K562 (cell line): Measurements from ENCODE around the gene NR1H2. TPM values are rescaled to one million over a fixed set of nuclear protein-coding genes. Genes with fewer than 3 reads are reported as not detected.

Experiments
- ATAC-seq: fragments of 200-7000 bp; cut with Tn5 transposase; 3 replicates; pipeline ENCODE4 v1.9.1; 2020; ENCODE audit warnings: moderate library complexity
- BruUV-seq: library from RNA; stranded (reverse); fragments of 400-500 nt; replicated peaks from 2 replicates; lab custom pipeline; 2021; lab: Mats Ljungman, UMichigan
- CTCF ChIA-PET: fragments of 300-600 bp; formaldehyde crosslinking; extraction: SDS; loops from one replicate; lab custom pipeline; 2021; ENCODE audit warnings: low intra/inter-chr PET ratio; lab: Yijun Ruan, JAX
- POLR2A ChIA-PET: fragments of 300-600, 350-650 bp; sonication (Branson Sonifier 250); formaldehyde crosslinking; extraction: SDS; loops from one replicate; lab custom pipeline; 2021; ENCODE audit warnings: antibody characterized with exemption, inconsistent platforms; lab: Yijun Ruan, JAX
- DNase-seq, 4 experiments: peaks; one replicate each; pipeline versions ENCODE4 v3.0.0 to v3.0.0-alpha.2; 2011 to 2018; ENCODE audit warnings: low spot score in 3 of 4, mixed read lengths in 3 of 4; ENCODE audit errors: extremely low read depth in 1 of 4
- FAIRE-seq: peaks from 2 replicates; lab custom pipeline; 2011; peaks lifted over from hg19 to GRCh38; lab: Jason Lieb, UNC
- H2AFZ ChIP-seq: 2 replicates; pipeline ENCODE4 v1.6.0; 2011; ENCODE audit warnings: low read depth, low read length, control low read depth, inconsistent platforms
- H3K27ac ChIP-seq: fragments of 200-600 bp; 3 replicates; pipeline ENCODE4 v1.8.0; 2011; ENCODE audit warnings: low read depth, mild to moderate bottlenecking, control low read depth, inconsistent platforms, low read length, moderate library complexity, mixed read lengths; ENCODE audit errors: extremely low read depth
- H3K27me3 ChIP-seq, 2 experiments: fragments of 300-600 bp in 1 of 2; 2 replicates in 1 of 2; 3 replicates in 1 of 2; pipeline versions ENCODE4 v1.6.0 to v1.8.0; 2011; ENCODE audit warnings: inconsistent platforms in 2 of 2, low read length in 2 of 2, mild to moderate bottlenecking in 1 of 2, mixed read lengths in 1 of 2, moderate library complexity in 1 of 2; ENCODE audit not compliant: control insufficient read depth in 2 of 2, insufficient read depth in 2 of 2
- H3K36me3 ChIP-seq: fragments of 300-600 bp; 3 replicates; pipeline ENCODE4 v1.8.0; 2011; ENCODE audit warnings: mild to moderate bottlenecking, low read length, inconsistent platforms; ENCODE audit not compliant: control insufficient read depth, insufficient read depth
- H3K4me1 ChIP-seq, 2 experiments: fragments of 200-600 bp in 1 of 2; replicated peaks in 1 of 2; 2 replicates in 1 of 2; 3 replicates in 1 of 2; pipeline versions ENCODE4 v1.5.1 to v1.8.0; 2011; ENCODE audit warnings: inconsistent platforms in 2 of 2, low read length in 2 of 2, mild to moderate bottlenecking in 1 of 2, mixed read lengths in 1 of 2, moderate library complexity in 1 of 2; ENCODE audit not compliant: control insufficient read depth in 2 of 2, insufficient read depth in 2 of 2
- H3K4me2 ChIP-seq: 2 replicates; pipeline ENCODE4 v1.6.1; 2011; ENCODE audit warnings: low read length, control low read depth, inconsistent platforms, mixed read lengths; ENCODE audit not compliant: insufficient read depth
- H3K4me3 ChIP-seq: fragments of 200-600 bp; sonication (generic), shearing (Covaris generic); 2 replicates; pipeline ENCODE4 v1.5.1; 2016; ENCODE audit warnings: control low read depth, inconsistent platforms
- H3K79me2 ChIP-seq: fragments of 200-600 bp; 3 replicates; pipeline ENCODE4 v1.8.0; 2011; ENCODE audit warnings: low read length, inconsistent platforms; ENCODE audit not compliant: control insufficient read depth, insufficient read depth
- H3K9ac ChIP-seq, 2 experiments: 2 replicates each; pipeline versions ENCODE4 v1.6.0 to v1.6.1; 2011; ENCODE audit warnings: low read depth in 2 of 2, low read length in 2 of 2, control low read depth in 1 of 2, inconsistent platforms in 1 of 2, mild to moderate bottlenecking in 1 of 2, mixed read lengths in 1 of 2; ENCODE audit not compliant: insufficient read depth in 1 of 2
- H3K9me1 ChIP-seq: one replicate; pipeline ENCODE4 v1.6.0; 2011; ENCODE audit warnings: inconsistent platforms, mild to moderate bottlenecking, low read length, moderate library complexity; ENCODE audit not compliant: control insufficient read depth, insufficient read depth
- H3K9me3 ChIP-seq: replicated peaks from 2 replicates; pipeline ENCODE4 v1.5.1; 2011; ENCODE audit warnings: low read depth, low read length, inconsistent platforms; ENCODE audit not compliant: control insufficient read depth, insufficient read depth
- H4K20me1 ChIP-seq: replicated peaks from 2 replicates; pipeline ENCODE4 v1.6.1; 2011; ENCODE audit warnings: low read length, inconsistent platforms, mixed read lengths; ENCODE audit not compliant: control insufficient read depth, insufficient read depth
- ARNT ChIP-seq, 2 experiments: fragments of 450-650 bp; IDR thresholded peaks; 2 replicates each; pipeline ENCODE4 v1.6.1; 2016; ENCODE audit warnings: mild to moderate bottlenecking in 1 of 2
- CREM ChIP-seq: IDR thresholded peaks from 2 replicates; pipeline ENCODE4 v1.6.1; 2014; ENCODE audit warnings: antibody characterized with exemption, low read depth
- EP300 ChIP-seq: IDR thresholded peaks from 2 replicates; pipeline ENCODE4 v1.6.1; 2012; ENCODE audit warnings: low read length, improper control_type of control experiment
- FUS ChIP-seq: fragments of 200-400 bp; formaldehyde crosslinking; optimal IDR thresholded peaks from 2 replicates; pipeline ENCODE3; 2017; ENCODE audit warnings: low read depth, low read length
- HMG20A ChIP-seq: fragments of 450-650 bp; formaldehyde crosslinking; conservative IDR thresholded peaks from 2 replicates; pipeline ENCODE4 v1.4.0; 2020; ENCODE audit warnings: mild to moderate bottlenecking, mixed read lengths
- JUND ChIP-seq, 2 experiments: IDR thresholded peaks; 2 replicates in 1 of 2; 3 replicates in 1 of 2; pipeline ENCODE4 v1.6.1; 2011; ENCODE audit warnings: borderline replicate concordance in 2 of 2, low read depth in 2 of 2, low read length in 2 of 2, improper control_type of control experiment in 1 of 2, missing biosample characterization in 1 of 2, missing genetic modification characterization in 1 of 2, missing genetic modification reagents in 1 of 2
- KDM1A ChIP-seq, 2 experiments: fragments of 450-650 bp; IDR thresholded peaks; 2 replicates each; pipeline ENCODE4 v1.6.1; 2016; ENCODE audit warnings: mild to moderate bottlenecking in 2 of 2
- MTA3 ChIP-seq: fragments of 450-650 bp; formaldehyde crosslinking; IDR thresholded peaks from 2 replicates; pipeline ENCODE4 v1.6.1; 2017; ENCODE audit warnings: mild to moderate bottlenecking, borderline replicate concordance
- NR2C1 ChIP-seq, 2 experiments: fragments of 450-650 bp; IDR thresholded peaks; 2 replicates each; pipeline ENCODE4 v1.6.1; 2017; ENCODE audit warnings: mild to moderate bottlenecking in 2 of 2, antibody characterized with exemption in 1 of 2, inconsistent platforms in 1 of 2, missing compliant biosample characterization in 1 of 2, missing genetic modification characterization in 1 of 2
- POU5F1 ChIP-seq: fragments of 150-350 bp; IDR thresholded peaks from 2 replicates; pipeline ENCODE4 v1.6.1; 2014; ENCODE audit warnings: borderline replicate concordance, low read length, low read depth, mild to moderate bottlenecking; ENCODE audit not compliant: partially characterized antibody
- RCOR1 ChIP-seq, 2 experiments: IDR thresholded peaks; 2 replicates each; pipeline ENCODE4 v1.6.1; 2012; ENCODE audit warnings: low read depth in 2 of 2, low read length in 2 of 2, borderline replicate concordance in 1 of 2, improper control_type of control experiment in 1 of 2
- SMARCE1 ChIP-seq: fragments of 450-650 bp; IDR thresholded peaks from 2 replicates; pipeline ENCODE4 v1.7.1; 2016; ENCODE audit warnings: mild to moderate bottlenecking
- SREBF1 ChIP-seq: fragments of 150-350 bp; IDR thresholded peaks from 2 replicates; pipeline ENCODE4 v1.6.1; 2014; ENCODE audit warnings: antibody characterized with exemption, low read depth, low read length, borderline replicate concordance
- TCF7L2 ChIP-seq: fragments of 150-350 bp; IDR thresholded peaks from 2 replicates; pipeline ENCODE4 v1.6.1; 2016; ENCODE audit warnings: low read depth, mild to moderate bottlenecking, low read length, moderate library complexity
- ZBTB17 ChIP-seq: fragments of 450-650 bp; formaldehyde crosslinking; IDR thresholded peaks from 2 replicates; pipeline ENCODE4 v1.4.0; 2020; ENCODE audit warnings: mild to moderate bottlenecking
- ZNF561 ChIP-seq: fragments of 450-650 bp; formaldehyde crosslinking; conservative IDR thresholded peaks from 2 replicates; pipeline ENCODE4 v1.4.0; 2020; ENCODE audit warnings: mild to moderate bottlenecking, moderate library complexity
- WGBS: fragments of 100-300 bp; shearing (Covaris generic); methylation state at CpG from one replicate; pipeline ENCODE4 v1.1.6; 2016; ENCODE audit warnings: low coverage, mixed read lengths; ENCODE audit not compliant: insufficient coverage; ENCODE audit errors: missing lambda C conversion rate; 5-methylcytosine and 5-hydroxymethylcytosine counted together
- in situ Hi-C: fragments of 300-500 bp; cut with MboI; formaldehyde crosslinking; loops from 4 replicates; pipeline ENCODE4 v1.15.0; 2018; ENCODE audit warnings: inconsistent platforms, mixed read lengths
- intact Hi-C: fragments of 100-400 bp; cut with micrococcal nuclease; formaldehyde crosslinking; loops from 2 replicates; pipeline ENCODE4 v1.14.2; 2022
- polyA plus RNA-seq, 8 experiments: library from polyadenylated mRNA; depleted of rRNA in 4 of 8; stranded (reverse) in 5 of 8; unstranded in 3 of 8; fragments of >200 nt; fragmentation: Nextera tagmentation in 2 of 8; fragmentation: Illumina TruSeq in 1 of 8; extraction: Ambion mirVana in 2 of 8; extraction: Trizol in 1 of 8; gene quantifications; 2 replicates each; pipeline versions ENCODE4 v1.2.1 to v1.2.3, GENCODE V29; 2011 to 2014; ENCODE audit warnings: inconsistent platforms in 1 of 8, missing spikeins in 1 of 8
- total RNA-seq, 7 experiments: library from RNA; depleted of rRNA in 6 of 7; stranded (reverse); fragments of >200 nt in 6 of 7; fragmentation: Illumina TruSeq in 2 of 7; extraction: Trizol in 2 of 7; gene quantifications; 2 replicates each; pipeline versions ENCODE4 v1.2.1 to v1.2.3, GENCODE V29; 2011 to 2021; ENCODE audit warnings: low replicate concordance in 1 of 7
- TF ChIP-seq, protein P1 (sequence below): fragments of 250-450 bp; sonication (Bioruptor Pico); IDR thresholded peaks from 2 replicates; pipeline ENCODE4 v1.4.0; 2020
- TF ChIP-seq, protein P2 (sequence below), 3 experiments: IDR thresholded peaks in 2 of 3; conservative IDR thresholded peaks in 1 of 3; 2 replicates each; pipeline ENCODE4 v1.5.1; 2011 to 2012; ENCODE audit warnings: low read length in 3 of 3, mild to moderate bottlenecking in 3 of 3, control low read depth in 2 of 3, improper control_type of control experiment in 1 of 3, inconsistent platforms in 1 of 3, low read depth in 1 of 3, mixed read lengths in 1 of 3, moderate library complexity in 1 of 3; ENCODE audit not compliant: insufficient read depth in 2 of 3

The NR1H2 gene
- total and polyA plus RNA-seq, 9 of the 15 experiments (the other 6 are each of a cell fraction or from before 2014, with no cell fraction given) = 0.11 to 73.8 (median 24.0) TPM

DNA sequence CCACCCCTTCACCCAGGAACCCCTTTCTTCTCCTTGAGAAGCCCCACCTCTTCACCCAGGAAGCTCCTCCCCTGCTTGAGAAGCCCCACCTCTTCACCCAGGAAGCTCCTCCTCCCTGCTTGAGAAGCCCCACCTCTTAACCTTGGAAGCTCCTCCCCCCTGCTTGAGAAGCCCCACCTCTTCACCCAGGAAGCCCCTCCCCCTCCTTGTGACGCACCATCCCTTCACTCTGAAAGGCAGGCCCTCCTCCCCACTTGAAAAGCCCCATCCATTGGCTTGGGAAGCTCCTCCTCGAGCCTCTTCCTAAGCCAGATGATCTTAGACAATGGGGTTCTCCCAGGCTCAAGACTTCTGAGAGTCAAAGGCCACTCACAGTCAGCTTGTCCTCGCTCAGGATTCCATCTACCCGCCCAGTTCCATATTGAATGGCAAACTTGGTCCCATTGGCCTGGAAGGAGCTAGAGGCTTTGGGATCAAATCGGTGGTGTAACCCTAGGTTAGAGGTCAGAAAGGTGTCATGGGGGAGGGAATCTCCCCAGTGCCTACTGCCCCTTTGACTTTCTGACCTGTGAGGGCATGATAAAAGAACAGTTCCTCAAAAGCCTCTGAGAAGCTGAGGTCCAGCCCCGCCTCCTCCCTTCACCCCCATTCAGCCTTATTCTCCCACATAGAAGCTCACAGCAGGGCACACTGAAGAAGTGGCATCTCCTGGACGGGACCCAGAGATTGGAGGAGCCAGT, 14.8 kb upstream of the NR1H2 start:
- H3K79me2 ChIP-seq = peaks cover 28% of the 10 kb centered on the region
- H3K9ac ChIP-seq = peak overlapping the region; percentile 27 to 35; a peak in 1 of 4 replicates
- FAIRE-seq (peak; percentile 85), ATAC-seq (peak; percentile 81), DNase-seq (peak; percentile 83 to 90 (median 86))
- peaks cover 5% of the 10 kb centered on the region for H3K9me1 ChIP-seq
- ChIA-PET CTCF (no interaction called here), POLR2A (interaction anchor here (0.6 to 3.6 kb wide), 12 partner anchors 10 to 1360 kb away, joined by 3 to 29 read pairs (median 3); partner anchors contain the start of genes NR1H2, POLD1 and SPIB)
- no peaks in the 10 kb centered on the region for H3K9me3 ChIP-seq
- no peaks in the 10 kb centered on the region; the same call in 2 of the 3 replicates for H3K36me3 ChIP-seq
- H3K27ac ChIP-seq = peak overlapping the region; percentile 65
- in situ Hi-C loops = no loop called here
- peak overlapping the region; percentile 61; the same call in 1 of the 2 replicates for H2AFZ ChIP-seq
- intact Hi-C loops = loop anchor here (5.0 kb wide), 1 partner anchor 296 kb away; no protein-coding TSS in a partner anchor
- WGBS = 20% methylated on average over 5 of the region's 7 CpGs
- peak overlapping the region; percentile 94 for H3K4me2 ChIP-seq
- no peaks in the 10 kb centered on the region for H4K20me1 ChIP-seq
- no TSS peak for BruUV-seq
- peaks cover 51 to 58% of the 10 kb centered on the region in 2 experiments for H3K4me1 ChIP-seq
- no peak overlapping the region for H3K4me3 ChIP-seq
- no peaks in the 10 kb centered on the region for H3K27me3 ChIP-seq
- TF ChIP-seq RCOR1 (IDR thresholded peaks at IDR 0.05; ENCODE audit: borderline replicate concordance in 1 of 2, low read depth in 2 of 2, low read length in 2 of 2) = peak in 1 of 2 experiments; percentile 38; a peak in 1 of 4 replicates
- TF ChIP-seq, protein P1, sequence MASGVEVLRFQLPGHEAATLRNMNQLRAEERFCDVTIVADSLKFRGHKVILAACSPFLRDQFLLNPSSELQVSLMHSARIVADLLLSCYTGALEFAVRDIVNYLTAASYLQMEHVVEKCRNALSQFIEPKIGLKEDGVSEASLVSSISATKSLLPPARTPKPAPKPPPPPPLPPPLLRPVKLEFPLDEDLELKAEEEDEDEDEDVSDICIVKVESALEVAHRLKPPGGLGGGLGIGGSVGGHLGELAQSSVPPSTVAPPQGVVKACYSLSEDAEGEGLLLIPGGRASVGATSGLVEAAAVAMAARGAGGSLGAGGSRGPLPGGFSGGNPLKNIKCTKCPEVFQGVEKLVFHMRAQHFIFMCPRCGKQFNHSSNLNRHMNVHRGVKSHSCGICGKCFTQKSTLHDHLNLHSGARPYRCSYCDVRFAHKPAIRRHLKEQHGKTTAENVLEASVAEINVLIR (CRISPR knock-in tag) = 0 out of 2 replicates have a peak, but pooled peaks have one; percentile 11
- TF ChIP-seq, protein P2, sequence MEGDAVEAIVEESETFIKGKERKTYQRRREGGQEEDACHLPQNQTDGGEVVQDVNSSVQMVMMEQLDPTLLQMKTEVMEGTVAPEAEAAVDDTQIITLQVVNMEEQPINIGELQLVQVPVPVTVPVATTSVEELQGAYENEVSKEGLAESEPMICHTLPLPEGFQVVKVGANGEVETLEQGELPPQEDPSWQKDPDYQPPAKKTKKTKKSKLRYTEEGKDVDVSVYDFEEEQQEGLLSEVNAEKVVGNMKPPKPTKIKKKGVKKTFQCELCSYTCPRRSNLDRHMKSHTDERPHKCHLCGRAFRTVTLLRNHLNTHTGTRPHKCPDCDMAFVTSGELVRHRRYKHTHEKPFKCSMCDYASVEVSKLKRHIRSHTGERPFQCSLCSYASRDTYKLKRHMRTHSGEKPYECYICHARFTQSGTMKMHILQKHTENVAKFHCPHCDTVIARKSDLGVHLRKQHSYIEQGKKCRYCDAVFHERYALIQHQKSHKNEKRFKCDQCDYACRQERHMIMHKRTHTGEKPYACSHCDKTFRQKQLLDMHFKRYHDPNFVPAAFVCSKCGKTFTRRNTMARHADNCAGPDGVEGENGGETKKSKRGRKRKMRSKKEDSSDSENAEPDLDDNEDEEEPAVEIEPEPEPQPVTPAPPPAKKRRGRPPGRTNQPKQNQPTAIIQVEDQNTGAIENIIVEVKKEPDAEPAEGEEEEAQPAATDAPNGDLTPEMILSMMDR (IDR thresholded peaks at IDR 0.05 in 2 of 3, conservative IDR thresholded peaks at IDR 0.05 in 1 of 3; ENCODE audit: insufficient read depth in 2 of 3, low read depth in 1 of 3, low read length in 3 of 3) = no peak
- TF ChIP-seq CREM = peak; percentile 72
- no peak for TF ChIP-seq TCF7L2
- peak; percentile 40 to 68; a peak in 2 of 4 replicates for TF ChIP-seq KDM1A (IDR thresholded peaks at IDR 0.05)
- peak; percentile 75; the same call in 1 of the 2 replicates for TF ChIP-seq SMARCE1
- peak; percentile 88 for TF ChIP-seq NR2C1 (IDR thresholded peaks at IDR 0.05)
- TF ChIP-seq NR2C1 (tag; IDR thresholded peaks at IDR 0.05) = peak; percentile 89
- TF ChIP-seq HMG20A = no peak
- 0 out of 2 replicates have a peak, but pooled peaks have one; percentile 29 for TF ChIP-seq MTA3
- TF ChIP-seq ZNF561 (CRISPR knock-in tag) = no peak
- TF ChIP-seq POU5F1 = no peak
- no peak for TF ChIP-seq JUND (IDR thresholded peaks at IDR 0.05; ENCODE audit: borderline replicate concordance, low read depth, low read length)
- TF ChIP-seq JUND (tag; IDR thresholded peaks at IDR 0.05; ENCODE audit: borderline replicate concordance, low read depth, low read length) = peak; percentile 10; the same call in 1 of the 3 replicates
- TF ChIP-seq FUS = no peak
- 0 out of 4 replicates have a peak, but pooled peaks of 1 of the 2 experiments have one; percentile 29 for TF ChIP-seq ARNT (IDR thresholded peaks at IDR 0.05)
- peak; percentile 19; the same call in 1 of the 2 replicates for TF ChIP-seq EP300
- TF ChIP-seq ZBTB17 (CRISPR knock-in tag) = no peak
- TF ChIP-seq SREBF1 = peak; percentile 40; the same call in 1 of the 2 replicates
